ENCODE results near the gene YWHAQ. TPM values are rescaled to one million over a fixed set of nuclear protein-coding genes. Genes with fewer than 3 reads are reported as not detected.

Gene YWHAQ

GRCh38 chr2:9538000-9538507 lies 92.7 kb downstream of the YWHAQ start:
- Histone ChIP-seq H3K23ac (ENCODE audit: low read length) (no peak overlapping the region), H3K36me3 (ENCODE audit: control insufficient read depth, insufficient read depth, low read length) (no peaks in the 10 kb centered on the region), H4K8ac (ENCODE audit: low read depth, low read length) (no peak overlapping the region), H3K56ac (ENCODE audit: low read length) (no peak overlapping the region), H2BK5ac (ENCODE audit: low read length) (no peak overlapping the region), H3K27ac (ENCODE audit: low read depth, low read length) (no peak overlapping the region), H3K18ac (ENCODE audit: low read length) (no peak overlapping the region), H3K9ac (ENCODE audit: low read length) (no peak overlapping the region), H3K79me2 (ENCODE audit: control insufficient read depth, insufficient read depth, low read length) (no peaks in the 10 kb centered on the region), H3K4me3 (ENCODE audit: low read length) (no peak overlapping the region), H3K4ac (ENCODE audit: low read depth, low read length) (no peak overlapping the region), H2BK120ac (ENCODE audit: low read depth, low read length) (no peak overlapping the region), H2BK15ac (replicated peaks; ENCODE audit: low read depth) (no peak overlapping the region), H2AK5ac (ENCODE audit: low read length) (no peak overlapping the region), H3K79me1 (ENCODE audit: low read length) (peaks cover 2% of the 10 kb centered on the region), H4K5ac (ENCODE audit: low read length) (no peak overlapping the region), H3K4me1 (ENCODE audit: control insufficient read depth, low read depth, low read length) (no peaks in the 10 kb centered on the region), H3K27me3 (ENCODE audit: insufficient read depth, low read length, poor library complexity) (no peaks in the 10 kb centered on the region), H3K4me2 (ENCODE audit: low read length) (no peak overlapping the region)
- WGBS (ENCODE audit: extremely low coverage, insufficient coverage, low lambda C conversion rate): no CpG with 5 or more reads among the region's 2 CpGs
- DNase-seq: no peak

GRCh38 chr2:9536504-9536903 lies 94.3 kb downstream of the YWHAQ start:
- Histone ChIP-seq H3K4me3 (ENCODE audit: low read length) (no peak overlapping the region), H3K4ac (ENCODE audit: low read depth, low read length) (no peak overlapping the region), H3K79me1 (ENCODE audit: low read length) (peaks cover 2% of the 10 kb centered on the region), H3K27me3 (ENCODE audit: insufficient read depth, low read length, poor library complexity) (no peaks in the 10 kb centered on the region), H4K8ac (ENCODE audit: low read depth, low read length) (no peak overlapping the region), H3K9ac (ENCODE audit: low read length) (no peak overlapping the region), H3K79me2 (ENCODE audit: control insufficient read depth, insufficient read depth, low read length) (no peaks in the 10 kb centered on the region), H3K36me3 (ENCODE audit: control insufficient read depth, insufficient read depth, low read length) (no peaks in the 10 kb centered on the region), H3K27ac (ENCODE audit: low read depth, low read length) (no peak overlapping the region), H3K18ac (ENCODE audit: low read length) (no peak overlapping the region), H2BK120ac (ENCODE audit: low read depth, low read length) (no peak overlapping the region), H2AK5ac (ENCODE audit: low read length) (no peak overlapping the region), H2BK5ac (ENCODE audit: low read length) (no peak overlapping the region), H3K4me2 (ENCODE audit: low read length) (no peak overlapping the region), H2BK15ac (replicated peaks; ENCODE audit: low read depth) (no peak overlapping the region), H3K56ac (ENCODE audit: low read length) (no peak overlapping the region), H3K23ac (ENCODE audit: low read length) (no peak overlapping the region), H3K4me1 (ENCODE audit: control insufficient read depth, low read depth, low read length) (no peaks in the 10 kb centered on the region), H4K5ac (ENCODE audit: low read length) (no peak overlapping the region)
- WGBS (ENCODE audit: extremely low coverage, insufficient coverage, low lambda C conversion rate): no CpG with 5 or more reads among the region's 6 CpGs
- DNase-seq: no peak

GRCh38 chr2:9535177-9535576 lies 95.6 kb downstream of the YWHAQ start:
- no peaks in the 10 kb centered on the region for H3K4me1 ChIP-seq (ENCODE audit: control insufficient read depth, low read depth, low read length)
- no peak overlapping the region for H3K27ac ChIP-seq (ENCODE audit: low read depth, low read length)
- H3K23ac ChIP-seq (ENCODE audit: low read length): no peak overlapping the region
- H2AK5ac ChIP-seq (ENCODE audit: low read length): no peak overlapping the region
- no peaks in the 10 kb centered on the region for H3K27me3 ChIP-seq (ENCODE audit: insufficient read depth, low read length, poor library complexity)
- no CpG with 5 or more reads among the region's 1 CpG for whole genome bisulfite sequencing (ENCODE audit: extremely low coverage, insufficient coverage, low lambda C conversion rate)
- no peaks in the 10 kb centered on the region for H3K36me3 ChIP-seq (ENCODE audit: control insufficient read depth, insufficient read depth, low read length)
- H2BK15ac ChIP-seq (replicated peaks; ENCODE audit: low read depth): no peak overlapping the region
- no peak overlapping the region for H3K4ac ChIP-seq (ENCODE audit: low read depth, low read length)
- no peak overlapping the region for H3K9ac ChIP-seq (ENCODE audit: low read length)
- H4K8ac ChIP-seq (ENCODE audit: low read depth, low read length): no peak overlapping the region
- no peak overlapping the region for H2BK5ac ChIP-seq (ENCODE audit: low read length)
- H3K56ac ChIP-seq (ENCODE audit: low read length): no peak overlapping the region
- no peak overlapping the region for H3K4me3 ChIP-seq (ENCODE audit: low read length)
- H4K5ac ChIP-seq (ENCODE audit: low read length): no peak overlapping the region
- no peaks in the 10 kb centered on the region for H3K79me2 ChIP-seq (ENCODE audit: control insufficient read depth, insufficient read depth, low read length)
- H3K18ac ChIP-seq (ENCODE audit: low read length): no peak overlapping the region
- peaks cover 2% of the 10 kb centered on the region for H3K79me1 ChIP-seq (ENCODE audit: low read length)
- no peak overlapping the region for H3K4me2 ChIP-seq (ENCODE audit: low read length)
- no peak overlapping the region for H2BK120ac ChIP-seq (ENCODE audit: low read depth, low read length)
- no peak for DNase-seq

Small RNAs within 50 kb of the gene (small RNA-seq; reads per million reads assigned to genes)
- not detected for gene RF00019 (ENCODE audit: insufficient read depth)

Measured in mesendoderm (in vitro differentiated cells).